NB4 (cell line): ENCODE data around the gene CATSPER2.
"Not testable (repeated sequence)": the region's sequence is repeated elsewhere in the genome, so short reads cannot be mapped to it uniquely, and the experiment has no call there.

Source experiments
- POLR2A ChIP-seq: IDR thresholded peaks from 2 replicates; pipeline ENCODE4 v1.6.1; 2011; ENCODE audit warnings: mild to moderate bottlenecking; ENCODE audit not compliant: insufficient read length; ENCODE audit errors: extremely low read depth
- TF ChIP-seq, protein P1 (sequence below): IDR thresholded peaks from one replicate; pipeline ENCODE4 v1.5.1; 2012; ENCODE audit warnings: low read depth, low read length
- TF ChIP-seq, protein P2 (sequence below): IDR thresholded peaks from 2 replicates; pipeline ENCODE4 v1.6.1; 2011; ENCODE audit warnings: low read depth, low read length

DNA sequence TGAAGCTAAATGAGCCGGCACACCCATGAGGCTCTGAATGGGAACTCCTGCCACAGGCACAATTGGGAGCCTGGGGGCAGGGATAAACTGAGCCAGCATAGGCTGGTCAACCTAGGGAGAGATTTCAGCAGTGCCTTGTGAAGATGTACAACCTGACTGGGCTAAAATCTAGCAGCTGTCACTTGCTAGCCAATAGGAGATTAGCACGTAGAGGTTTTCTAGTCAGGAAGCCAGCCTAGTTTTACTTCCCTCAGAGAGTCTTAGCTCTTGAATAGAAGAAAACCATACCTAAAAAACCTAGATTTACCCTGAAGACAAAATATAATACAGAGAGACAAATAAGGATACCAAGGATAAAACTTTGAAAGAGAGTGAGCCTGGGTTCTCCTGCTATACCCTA is 13.6 kb upstream of the CATSPER2 start:
- TF ChIP-seq, protein P1, sequence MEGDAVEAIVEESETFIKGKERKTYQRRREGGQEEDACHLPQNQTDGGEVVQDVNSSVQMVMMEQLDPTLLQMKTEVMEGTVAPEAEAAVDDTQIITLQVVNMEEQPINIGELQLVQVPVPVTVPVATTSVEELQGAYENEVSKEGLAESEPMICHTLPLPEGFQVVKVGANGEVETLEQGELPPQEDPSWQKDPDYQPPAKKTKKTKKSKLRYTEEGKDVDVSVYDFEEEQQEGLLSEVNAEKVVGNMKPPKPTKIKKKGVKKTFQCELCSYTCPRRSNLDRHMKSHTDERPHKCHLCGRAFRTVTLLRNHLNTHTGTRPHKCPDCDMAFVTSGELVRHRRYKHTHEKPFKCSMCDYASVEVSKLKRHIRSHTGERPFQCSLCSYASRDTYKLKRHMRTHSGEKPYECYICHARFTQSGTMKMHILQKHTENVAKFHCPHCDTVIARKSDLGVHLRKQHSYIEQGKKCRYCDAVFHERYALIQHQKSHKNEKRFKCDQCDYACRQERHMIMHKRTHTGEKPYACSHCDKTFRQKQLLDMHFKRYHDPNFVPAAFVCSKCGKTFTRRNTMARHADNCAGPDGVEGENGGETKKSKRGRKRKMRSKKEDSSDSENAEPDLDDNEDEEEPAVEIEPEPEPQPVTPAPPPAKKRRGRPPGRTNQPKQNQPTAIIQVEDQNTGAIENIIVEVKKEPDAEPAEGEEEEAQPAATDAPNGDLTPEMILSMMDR: not testable (repeated sequence)
- not testable (repeated sequence) for TF ChIP-seq POLR2A
- TF ChIP-seq, protein P2, sequence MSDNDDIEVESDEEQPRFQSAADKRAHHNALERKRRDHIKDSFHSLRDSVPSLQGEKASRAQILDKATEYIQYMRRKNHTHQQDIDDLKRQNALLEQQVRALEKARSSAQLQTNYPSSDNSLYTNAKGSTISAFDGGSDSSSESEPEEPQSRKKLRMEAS: not testable (repeated sequence)
